Activated B cell treated with CpG ODN at 0.5 μM for 24 hours (primary cell): ENCODE results near the gene PTPRC. TPM values are rescaled to one million over a fixed set of nuclear protein-coding genes. Genes with fewer than 3 reads are reported as not detected.

ENCODE experiments used
- ATAC-seq: fragments of 200-7000 bp; cut with Tn5 transposase; one replicate; pipeline ENCODE4 v1.10.0; 2021; ENCODE audit warnings: low read depth, mild to moderate bottlenecking, moderate library complexity
- CTCF ChIA-PET: fragments of 350-600 bp; sonication (Branson Sonifier 250); formaldehyde crosslinking; loops from one replicate; lab custom pipeline; 2021; ENCODE audit warnings: antibody characterized with exemption; lab: Charles Lee
- POLR2A ChIA-PET: fragments of 350-600 bp; sonication (Branson Sonifier 250); formaldehyde crosslinking; loops from one replicate; lab custom pipeline; 2021; ENCODE audit warnings: antibody characterized with exemption; lab: Charles Lee
- DNase-seq: peaks from one replicate; pipeline ENCODE4 v3.0.0; 2022
- H3K27ac Mint-ChIP-seq: one replicate; pipeline ENCODE4 v1.8.0; 2020; ENCODE audit warnings: mixed read lengths
- H3K27me3 Mint-ChIP-seq: one replicate; pipeline ENCODE4 v1.8.0; 2021; ENCODE audit warnings: mixed read lengths
- H3K36me3 Mint-ChIP-seq: one replicate; pipeline ENCODE4 v1.8.0; 2021; ENCODE audit warnings: low read depth, mixed read lengths
- H3K4me1 Mint-ChIP-seq: one replicate; pipeline ENCODE4 v1.8.0; 2021; ENCODE audit warnings: mixed read lengths
- H3K4me3 Mint-ChIP-seq: one replicate; pipeline ENCODE4 v1.8.0; 2020; ENCODE audit warnings: mild to moderate bottlenecking, mixed read lengths
- H3K9me3 Mint-ChIP-seq: one replicate; pipeline ENCODE4 v1.8.0; 2020; ENCODE audit warnings: mixed read lengths
- intact Hi-C: fragments of 100-400 bp; cut with micrococcal nuclease; formaldehyde crosslinking; loops from one replicate; pipeline ENCODE4 v1.15.1; 2024
- total RNA-seq: library from RNA; stranded (reverse); gene quantifications from 2 replicates; pipeline ENCODE4 v1.2.3, GENCODE V29; 2022
- TF ChIP-seq, protein P1 (sequence below): fragments of 200-600 bp; IDR thresholded peaks from one replicate; pipeline ENCODE4 v1.8.0; 2022; ENCODE audit warnings: antibody characterized with exemption, mild to moderate bottlenecking

PTPRC gene
- total RNA-seq, 1 donor from 2014 or later: 506 TPM

DNA sequence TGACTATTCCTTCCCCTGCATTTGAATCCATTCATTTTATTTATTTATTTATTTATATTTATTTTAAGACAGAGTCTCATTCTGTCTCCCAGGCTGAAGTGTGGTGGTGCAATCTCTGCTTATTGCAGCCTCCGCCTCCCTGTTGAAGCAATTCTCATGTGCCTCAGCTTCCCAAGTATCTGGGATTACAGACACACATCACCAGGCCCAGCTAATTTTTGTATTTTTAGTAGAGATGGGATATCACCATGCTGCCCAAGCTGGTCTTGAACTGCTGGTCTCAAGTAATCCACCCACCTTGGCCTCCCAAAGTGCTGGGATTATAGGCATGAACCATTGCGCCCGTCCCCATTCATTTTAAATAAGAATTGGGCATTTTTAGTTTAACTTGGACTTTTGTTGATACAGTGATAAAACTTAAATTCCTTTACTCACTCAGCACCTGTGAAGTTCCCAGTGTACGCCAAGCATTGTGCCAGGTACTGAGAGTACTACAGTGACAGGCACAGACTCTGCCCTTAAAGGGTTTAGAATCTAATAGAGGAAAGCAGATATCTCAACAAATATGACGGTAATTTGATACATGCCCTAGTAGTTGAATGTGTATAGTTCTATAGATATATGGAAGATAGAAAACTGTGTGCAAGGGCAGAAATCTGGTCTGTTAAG is 90.5 kb downstream of the PTPRC start:
- POLR2A ChIA-PET: no interaction called here
- H3K9me3 Mint-ChIP-seq: no peaks in the 10 kb centered on the region
- no peak for DNase-seq
- H3K36me3 Mint-ChIP-seq: peaks cover 79% of the 10 kb centered on the region
- H3K4me3 Mint-ChIP-seq: no peak overlapping the region
- CTCF ChIA-PET: no interaction called here
- peaks cover 18% of the 10 kb centered on the region for H3K4me1 Mint-ChIP-seq
- ATAC-seq: no peak
- intact Hi-C loops: no loop called here
- H3K27me3 Mint-ChIP-seq: no peaks in the 10 kb centered on the region
- peak overlapping the region; percentile 50 for H3K27ac Mint-ChIP-seq
- TF ChIP-seq, protein P1, sequence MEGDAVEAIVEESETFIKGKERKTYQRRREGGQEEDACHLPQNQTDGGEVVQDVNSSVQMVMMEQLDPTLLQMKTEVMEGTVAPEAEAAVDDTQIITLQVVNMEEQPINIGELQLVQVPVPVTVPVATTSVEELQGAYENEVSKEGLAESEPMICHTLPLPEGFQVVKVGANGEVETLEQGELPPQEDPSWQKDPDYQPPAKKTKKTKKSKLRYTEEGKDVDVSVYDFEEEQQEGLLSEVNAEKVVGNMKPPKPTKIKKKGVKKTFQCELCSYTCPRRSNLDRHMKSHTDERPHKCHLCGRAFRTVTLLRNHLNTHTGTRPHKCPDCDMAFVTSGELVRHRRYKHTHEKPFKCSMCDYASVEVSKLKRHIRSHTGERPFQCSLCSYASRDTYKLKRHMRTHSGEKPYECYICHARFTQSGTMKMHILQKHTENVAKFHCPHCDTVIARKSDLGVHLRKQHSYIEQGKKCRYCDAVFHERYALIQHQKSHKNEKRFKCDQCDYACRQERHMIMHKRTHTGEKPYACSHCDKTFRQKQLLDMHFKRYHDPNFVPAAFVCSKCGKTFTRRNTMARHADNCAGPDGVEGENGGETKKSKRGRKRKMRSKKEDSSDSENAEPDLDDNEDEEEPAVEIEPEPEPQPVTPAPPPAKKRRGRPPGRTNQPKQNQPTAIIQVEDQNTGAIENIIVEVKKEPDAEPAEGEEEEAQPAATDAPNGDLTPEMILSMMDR: no peak

DNA sequence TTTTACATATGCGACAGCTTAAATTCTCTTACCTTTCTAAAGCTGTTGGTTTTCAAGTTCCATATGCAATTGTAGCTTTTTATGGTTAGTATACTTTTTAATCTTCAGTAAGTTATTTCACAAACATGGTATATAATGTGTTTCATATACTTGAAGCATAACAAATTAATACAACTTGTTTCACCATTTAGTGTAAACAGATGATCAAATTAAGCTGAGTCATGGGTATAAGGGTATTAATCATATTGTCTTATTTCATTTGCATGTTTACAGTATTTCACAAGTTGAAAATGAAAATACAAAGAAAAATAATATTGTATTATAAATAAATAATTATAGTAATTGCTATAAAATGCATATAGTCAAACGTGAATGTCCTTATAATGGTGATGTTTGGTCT is 92.1 kb downstream of the PTPRC start:
- H3K4me1 Mint-ChIP-seq: peaks cover 15% of the 10 kb centered on the region
- H3K27me3 Mint-ChIP-seq: no peaks in the 10 kb centered on the region
- H3K4me3 Mint-ChIP-seq: no peak overlapping the region
- ChIA-PET POLR2A (no interaction called here), CTCF (no interaction called here)
- no peaks in the 10 kb centered on the region for H3K9me3 Mint-ChIP-seq
- DNase-seq: no peak
- H3K27ac Mint-ChIP-seq: peak overlapping the region; percentile 26
- no peak for ATAC-seq
- TF ChIP-seq, protein P1: no peak
- peaks cover 74% of the 10 kb centered on the region for H3K36me3 Mint-ChIP-seq
- intact Hi-C loops: loop anchor here (1.0 to 5.0 kb wide), 2 partner anchors 8 to 34 kb away; no protein-coding TSS in a partner anchor

DNA sequence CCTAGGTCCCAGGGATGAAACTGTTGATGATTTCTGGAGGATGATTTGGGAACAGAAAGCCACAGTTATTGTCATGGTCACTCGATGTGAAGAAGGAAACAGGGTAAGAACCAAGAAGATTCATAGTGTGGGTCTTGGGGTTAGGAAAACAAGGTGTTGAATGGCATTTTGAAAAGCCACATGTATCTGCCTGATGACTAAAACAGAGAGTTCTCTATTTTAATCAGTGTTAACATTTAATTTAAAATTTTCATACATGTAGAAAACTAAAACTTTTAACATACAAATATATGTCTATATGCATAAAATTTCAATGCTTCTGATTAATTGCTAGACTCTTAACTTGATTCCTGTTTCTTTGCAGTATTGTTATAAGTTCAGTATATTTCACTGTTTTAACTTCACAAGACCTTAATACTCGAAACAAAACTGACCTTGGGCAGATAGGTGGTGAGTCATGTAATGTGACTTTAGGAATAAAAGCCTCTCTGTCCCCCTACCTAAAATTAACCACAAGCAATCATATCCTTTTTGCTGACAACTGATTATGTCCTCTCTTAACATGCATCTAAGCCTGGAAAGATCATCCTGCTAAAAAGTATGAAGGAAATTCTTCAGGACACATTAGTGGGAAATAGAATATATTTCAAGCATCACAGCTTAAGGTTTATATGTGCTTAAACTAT is 95.6 kb downstream of the PTPRC start:
- CTCF ChIA-PET: no interaction called here
- POLR2A ChIA-PET: no interaction called here
- intact Hi-C loops: loop anchor here (2.0 to 5.0 kb wide), 2 partner anchors 14 to 37 kb away; no protein-coding TSS in a partner anchor
- H3K36me3 Mint-ChIP-seq: peaks cover 80% of the 10 kb centered on the region
- H3K4me3 Mint-ChIP-seq: peak overlapping the region; percentile 17
- H3K4me1 Mint-ChIP-seq: peaks cover 21% of the 10 kb centered on the region
- DNase-seq (no peak), ATAC-seq (peak; percentile 45)
- TF ChIP-seq, protein P1: no peak
- peaks cover 3% of the 10 kb centered on the region for H3K9me3 Mint-ChIP-seq
- peak overlapping the region; percentile 74 for H3K27ac Mint-ChIP-seq
- no peaks in the 10 kb centered on the region for H3K27me3 Mint-ChIP-seq

DNA sequence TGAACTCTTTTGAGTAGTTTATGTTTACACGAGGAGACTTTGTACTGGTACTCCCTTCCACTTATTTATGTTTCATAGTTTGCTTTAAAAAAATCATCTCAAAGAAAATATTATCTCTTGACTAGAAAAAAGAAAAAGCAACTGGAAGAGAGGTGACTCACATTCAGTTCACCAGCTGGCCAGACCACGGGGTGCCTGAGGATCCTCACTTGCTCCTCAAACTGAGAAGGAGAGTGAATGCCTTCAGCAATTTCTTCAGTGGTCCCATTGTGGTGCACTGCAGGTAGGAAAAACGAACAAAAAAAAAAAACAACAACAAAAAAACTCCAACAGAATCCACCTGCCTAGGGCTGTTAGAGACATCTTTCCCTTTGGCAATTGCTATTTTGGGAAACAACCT is 102.9 kb downstream of the PTPRC start:
- TF ChIP-seq, protein P1: no peak
- Mint-ChIP-seq H3K4me1 (peaks cover 4% of the 10 kb centered on the region), H3K9me3 (no peaks in the 10 kb centered on the region), H3K4me3 (no peak overlapping the region), H3K27ac (peak overlapping the region; percentile 24), H3K27me3 (no peaks in the 10 kb centered on the region), H3K36me3 (peaks cover 61% of the 10 kb centered on the region)
- ChIA-PET POLR2A (no interaction called here), CTCF (no interaction called here)
- intact Hi-C loops: loop anchor here (2.0 kb wide), 2 partner anchors 13 to 15 kb away; no protein-coding TSS in a partner anchor
- no peak for ATAC-seq
- no peak for DNase-seq

DNA sequence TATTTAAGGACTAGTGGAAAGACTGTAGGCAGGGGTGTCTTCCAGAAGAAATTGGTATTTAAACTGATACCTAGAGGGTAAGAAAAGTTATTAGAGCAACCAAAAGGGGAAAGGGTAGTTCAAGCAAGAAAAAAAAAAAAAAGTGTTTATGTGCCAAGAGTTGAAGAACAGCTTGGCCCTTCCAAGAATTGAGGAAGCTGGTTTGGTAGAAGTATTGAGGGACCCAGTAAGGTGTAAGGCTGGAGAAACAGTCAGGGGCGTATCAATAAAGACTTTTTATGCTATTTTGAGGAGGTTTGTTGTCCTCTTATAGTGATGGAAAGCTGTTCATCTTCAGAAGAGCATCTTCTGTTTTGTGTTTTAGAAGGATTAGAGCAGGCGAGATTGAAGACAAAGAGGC is 108.3 kb downstream of the PTPRC start:
- peaks cover 44% of the 10 kb centered on the region for H3K36me3 Mint-ChIP-seq
- no peaks in the 10 kb centered on the region for H3K27me3 Mint-ChIP-seq
- ATAC-seq (no peak), DNase-seq (no peak)
- intact Hi-C loops: loop anchor here (5.0 kb wide), 1 partner anchor 35 kb away; no protein-coding TSS in a partner anchor
- H3K27ac Mint-ChIP-seq: no peak overlapping the region
- ChIA-PET CTCF (no interaction called here), POLR2A (interaction anchor here (1.2 kb wide), 1 partner anchor 24 kb away, joined by 4 read pairs; no protein-coding TSS in a partner anchor)
- no peaks in the 10 kb centered on the region for H3K4me1 Mint-ChIP-seq
- H3K9me3 Mint-ChIP-seq: no peaks in the 10 kb centered on the region
- TF ChIP-seq, protein P1: no peak
- no peak overlapping the region for H3K4me3 Mint-ChIP-seq
